ENCODE data around the gene MYH16.
"Not testable (repeated sequence)": the region's sequence is repeated elsewhere in the genome, so short reads cannot be mapped to it uniquely, and the experiment has no call there.

Gene MYH16

GRCh38 chr7:99260395-99260794, 12.2 kb upstream of the MYH16 start:
- DNase-seq, result no peak

GRCh38 chr7:99261646-99262045, 11.0 kb upstream of the MYH16 start:
- DNase-seq, result no peak

- DNase-seq, result no peak
Observed at GRCh38 chr7:99265848-99266480, 6.7 kb upstream of the MYH16 start.

GRCh38 chr7:99267481-99267840, 5.2 kb upstream of the MYH16 start:
- no peak for DNase-seq

GRCh38 chr7:99267841-99268576, 4.6 kb upstream of the MYH16 start:
- DNase-seq, result no peak

GRCh38 chr7:99268577-99268908, 4.1 kb upstream of the MYH16 start:
- no peak for DNase-seq

- no peak for DNase-seq
Observed at GRCh38 chr7:99270702-99271101, 1.9 kb upstream of the MYH16 start.

GRCh38 chr7:99273561-99273960, 922 bp downstream of the MYH16 start:
- DNase-seq, result not testable (repeated sequence)

- DNase-seq, result not testable (repeated sequence)
Observed at GRCh38 chr7:99274908-99275307, 2.3 kb downstream of the MYH16 start.

- DNase-seq, result no peak
Observed at GRCh38 chr7:99275496-99275895, 2.9 kb downstream of the MYH16 start.

- no peak for DNase-seq
Observed at GRCh38 chr7:99278180-99278579, 5.5 kb downstream of the MYH16 start.

- not testable (repeated sequence) for DNase-seq
Observed at GRCh38 chr7:99284165-99284564, 11.5 kb downstream of the MYH16 start.

- DNase-seq, result no peak
Observed at GRCh38 chr7:99287779-99288534, 15.3 kb downstream of the MYH16 start.

- no peak for DNase-seq
Observed at GRCh38 chr7:99289185-99289584, 16.5 kb downstream of the MYH16 start.

- not testable (repeated sequence) for DNase-seq
Observed at GRCh38 chr7:99290148-99290547, 17.5 kb downstream of the MYH16 start.

- no peak for DNase-seq
Observed at GRCh38 chr7:99290980-99291607, 18.5 kb downstream of the MYH16 start.

- DNase-seq, result no peak
Observed at GRCh38 chr7:99292127-99292526, 19.5 kb downstream of the MYH16 start.

GRCh38 chr7:99293167-99293566, 20.5 kb downstream of the MYH16 start:
- no peak for DNase-seq

- no peak for DNase-seq
Observed at GRCh38 chr7:99293650-99294049, 21.0 kb downstream of the MYH16 start.

GRCh38 chr7:99296471-99296870, 23.8 kb downstream of the MYH16 start:
- no peak for DNase-seq

GRCh38 chr7:99301496-99301895, 28.9 kb downstream of the MYH16 start:
- DNase-seq, result no peak

GRCh38 chr7:99305473-99306260, 33.0 kb downstream of the MYH16 start:
- no peak for DNase-seq

Measured in activated CD4-positive, alpha-beta T cell treated with anti-CD3 and anti-CD28 coated beads, Interleukin-2, Interleukin-6, amounts not matched to agents 100 ng/mL and 50 ng/mL, durations not matched to agents 16 hours and 8 hours (primary cell).